ENCODE results near the gene TM9SF4.

Gene TM9SF4

DNA sequence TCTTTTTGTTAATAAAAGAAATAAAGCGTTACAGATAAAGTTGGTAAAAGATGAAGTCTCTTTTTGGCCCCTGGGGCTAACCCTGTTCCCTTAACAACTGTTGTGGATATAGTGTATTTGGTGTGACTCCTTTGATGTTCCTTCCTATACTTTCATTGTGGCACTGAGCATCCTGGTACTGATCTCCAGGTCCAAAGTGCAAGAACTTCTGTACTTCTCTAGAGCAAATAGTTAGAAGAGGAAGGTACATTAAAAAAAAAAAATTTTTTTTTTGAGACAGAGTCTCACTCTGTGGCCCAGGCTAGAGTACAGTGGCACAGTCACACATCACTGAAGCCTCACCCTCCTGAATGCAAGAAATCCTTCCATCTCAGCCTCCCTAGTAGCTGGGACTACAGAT lies 104.4 kb downstream of the TM9SF4 start:
- no peak for DNase-seq

DNA sequence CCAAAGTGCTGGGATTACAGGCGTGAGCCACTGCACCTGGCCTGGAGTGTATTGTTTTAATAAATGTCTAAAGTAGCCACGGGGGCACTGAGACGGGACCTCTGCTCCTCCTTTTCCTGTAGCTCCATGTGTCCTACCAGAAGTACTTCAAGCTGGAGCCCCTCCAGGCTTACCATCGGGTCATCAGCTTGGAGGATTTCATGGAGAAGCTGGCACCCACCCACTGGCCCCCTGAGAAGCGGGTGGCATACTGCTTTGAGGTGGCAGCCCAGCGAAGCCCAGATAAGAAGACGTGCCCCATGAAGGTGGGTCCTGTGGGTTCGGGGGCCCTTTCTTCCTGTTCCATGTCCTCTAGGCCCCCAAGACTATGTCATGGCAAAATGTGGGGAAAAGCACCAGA lies 105.6 kb downstream of the TM9SF4 start:
- DNase-seq, result no peak

DNA sequence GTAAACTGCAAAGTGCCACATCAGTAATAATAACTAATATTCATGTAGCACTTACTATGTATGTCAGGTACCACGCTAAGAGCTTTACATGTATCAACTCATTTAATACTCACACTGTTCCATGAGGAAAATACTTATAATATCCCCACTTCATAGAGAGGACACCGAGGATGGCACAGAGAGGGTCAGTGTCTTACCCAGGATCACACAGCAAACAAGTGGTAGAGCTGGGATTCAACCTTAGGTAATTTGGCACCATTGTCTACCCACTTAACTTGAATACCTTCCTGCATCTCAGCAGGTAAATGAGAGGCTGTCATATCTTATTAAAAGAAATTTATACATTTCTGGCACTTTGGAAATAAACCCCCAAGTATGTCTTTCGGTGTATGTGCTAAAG lies 106.2 kb downstream of the TM9SF4 start:
- DNase-seq, result no peak

- no peak for DNase-seq
Observed at GRCh38 chr20:32216179-32217142, 106.9 kb downstream of the TM9SF4 start.
